HG03575 (cell line): ENCODE results near the gene LCNL1.
"Not testable (repeated sequence)": the region's sequence is repeated elsewhere in the genome, so short reads cannot be mapped to it uniquely, and the experiment has no call there.

Source experiments
- ATAC-seq: cut with Tn5 transposase; IDR thresholded peaks from one replicate; pipeline ENCODE4 v1.9.1; 2021; ENCODE audit not compliant: unreplicated experiment, insufficient number of reproducible peaks, low FRiP score; ENCODE audit errors: extremely low read depth

Gene LCNL1

GRCh38 chr9:137001857-137002645 is 19.3 kb downstream of the LCNL1 start:
- no peak for ATAC-seq

- no peak for ATAC-seq
Observed at GRCh38 chr9:137002646-137003041, 19.9 kb downstream of the LCNL1 start.

GRCh38 chr9:137004285-137004684 is 21.5 kb downstream of the LCNL1 start:
- not testable (repeated sequence) for ATAC-seq

GRCh38 chr9:137006116-137007003 is 23.6 kb downstream of the LCNL1 start:
- ATAC-seq, result no peak

- no peak for ATAC-seq
Observed at GRCh38 chr9:137007108-137007815, 24.5 kb downstream of the LCNL1 start.

- ATAC-seq, result no peak
Observed at GRCh38 chr9:137007816-137008270, 25.1 kb downstream of the LCNL1 start.

GRCh38 chr9:137008312-137008711 is 25.5 kb downstream of the LCNL1 start:
- ATAC-seq, result no peak

GRCh38 chr9:137009217-137009616 is 26.4 kb downstream of the LCNL1 start:
- ATAC-seq, result no peak

GRCh38 chr9:137009938-137010732 is 27.3 kb downstream of the LCNL1 start:
- no peak for ATAC-seq

GRCh38 chr9:137011156-137011555 is 28.4 kb downstream of the LCNL1 start:
- no peak for ATAC-seq

GRCh38 chr9:137011907-137012675 is 29.3 kb downstream of the LCNL1 start:
- ATAC-seq, result no peak

GRCh38 chr9:137012694-137013570 is 30.1 kb downstream of the LCNL1 start:
- ATAC-seq, result no peak

GRCh38 chr9:137013571-137013940 is 30.8 kb downstream of the LCNL1 start:
- no peak for ATAC-seq

GRCh38 chr9:137014166-137014565 is 31.4 kb downstream of the LCNL1 start:
- ATAC-seq, result no peak

GRCh38 chr9:137014776-137015539 is 32.2 kb downstream of the LCNL1 start:
- ATAC-seq, result no peak

GRCh38 chr9:137015540-137015930 is 32.7 kb downstream of the LCNL1 start:
- ATAC-seq, result no peak
